Measurements from ENCODE around the gene MPIG6B. TPM values are rescaled to one million over a fixed set of nuclear protein-coding genes. Genes with fewer than 3 reads are reported as not detected.

The MPIG6B gene
- polyA plus RNA-seq, 3 donors: 0.09 to 0.75 (median 0.68) TPM

GRCh38 chr6:31750411-31751022, 27.3 kb downstream of the MPIG6B start:
- Histone ChIP-seq H3K4me2 (replicated peaks; ENCODE audit: extremely low read depth, low read length, poor library complexity, severe bottlenecking) (no peak overlapping the region), H3K4me3 (replicated peaks in 1 of 3; ENCODE audit: low read depth in 2 of 3, low read length in 3 of 3) (no peak overlapping the region), H2AFZ (ENCODE audit: insufficient read depth, low read depth, low read length, poor library complexity, severe bottlenecking) (no peak overlapping the region), H3K4me1 (ENCODE audit: control insufficient read depth in 1 of 2, insufficient read depth in 2 of 2, low read length in 2 of 2) (no peaks in the 10 kb centered on the region), H4K20me1 (ENCODE audit: insufficient read depth, low read length) (no peaks in the 10 kb centered on the region), H3K27ac (ENCODE audit: low read depth in 1 of 2, low read length in 2 of 2) (no peak overlapping the region), H3K27me3 (ENCODE audit: control insufficient read depth in 2 of 2, insufficient read depth in 2 of 2, low read length in 2 of 2) (no peaks in the 10 kb centered on the region), H3K36me3 (replicated peaks in 1 of 2; ENCODE audit: control insufficient read depth in 1 of 2, insufficient read depth in 2 of 2, low read length in 2 of 2) (peaks cover 2 to 15% of the 10 kb centered on the region in 2 donors), H3K9ac (ENCODE audit: insufficient read depth, low read length, poor library complexity, severe bottlenecking) (no peak overlapping the region), H3K79me2 (ENCODE audit: insufficient read depth, low read length) (no peaks in the 10 kb centered on the region), H3K9me3 (replicated peaks in 1 of 2; ENCODE audit: control insufficient read depth in 1 of 2, insufficient read depth in 1 of 2, low read length in 2 of 2) (no peaks in the 10 kb centered on the region)
- Mint-ChIP-seq H3K9me3 (no peaks in the 10 kb centered on the region), H3K4me1 (no peaks in the 10 kb centered on the region), H3K4me3 (no peak overlapping the region), H3K36me3 (peaks cover 12 to 20% of the 10 kb centered on the region in 2 donors), H3K27me3 (ENCODE audit: low read depth in 3 of 3) (no peaks in the 10 kb centered on the region), H3K27ac (peak overlapping the region in 1 of 7 donors; percentile 25)
- WGBS (ENCODE audit: insufficient coverage): 98% methylated on average over 6 of the region's 7 CpGs
- no peak for DNase-seq
- intact Hi-C loops (cut with micrococcal nuclease): no loop called here
- TF ChIP-seq CTCF (IDR thresholded peaks at IDR 0.05): no peak

- H3K27ac Mint-ChIP-seq: peak overlapping the region in 1 of 7 donors; percentile 31
- Histone ChIP-seq H3K4me2 (replicated peaks; ENCODE audit: extremely low read depth, low read length, poor library complexity, severe bottlenecking) (no peak overlapping the region), H2AFZ (ENCODE audit: insufficient read depth, low read depth, low read length, poor library complexity, severe bottlenecking) (no peak overlapping the region), H3K4me3 (replicated peaks in 1 of 3; ENCODE audit: low read depth in 2 of 3, low read length in 3 of 3) (no peak overlapping the region), H3K27ac (ENCODE audit: low read depth in 1 of 2, low read length in 2 of 2) (no peak overlapping the region), H3K9ac (ENCODE audit: insufficient read depth, low read length, poor library complexity, severe bottlenecking) (no peak overlapping the region), H4K20me1 (ENCODE audit: insufficient read depth, low read length) (no peaks in the 10 kb centered on the region), H3K4me1 (ENCODE audit: control insufficient read depth in 1 of 2, insufficient read depth in 2 of 2, low read length in 2 of 2) (no peaks in the 10 kb centered on the region), H3K9me3 (replicated peaks in 1 of 2; ENCODE audit: control insufficient read depth in 1 of 2, insufficient read depth in 1 of 2, low read length in 2 of 2) (no peaks in the 10 kb centered on the region), H3K79me2 (ENCODE audit: insufficient read depth, low read length) (no peaks in the 10 kb centered on the region), H3K36me3 (replicated peaks in 1 of 2; ENCODE audit: control insufficient read depth in 1 of 2, insufficient read depth in 2 of 2, low read length in 2 of 2) (peaks cover 2 to 6% of the 10 kb centered on the region in 2 donors), H3K27me3 (ENCODE audit: control insufficient read depth in 2 of 2, insufficient read depth in 2 of 2, low read length in 2 of 2) (no peaks in the 10 kb centered on the region)
- H3K4me3 Mint-ChIP-seq: no peak overlapping the region
- no peaks in the 10 kb centered on the region for H3K27me3 Mint-ChIP-seq (ENCODE audit: low read depth in 3 of 3)
- H3K9me3 Mint-ChIP-seq: no peaks in the 10 kb centered on the region
- DNase-seq: no peak
- no peak for TF ChIP-seq CTCF (IDR thresholded peaks at IDR 0.05)
- no peaks in the 10 kb centered on the region for H3K4me1 Mint-ChIP-seq
- WGBS (ENCODE audit: insufficient coverage): 88% methylated on average over 4 of the region's 8 CpGs
- intact Hi-C loops (cut with micrococcal nuclease): no loop called here
- peaks cover 6 to 8% of the 10 kb centered on the region in 2 donors for H3K36me3 Mint-ChIP-seq
These were observed 29.7 kb downstream of the MPIG6B start for GRCh38 chr6:31752739-31753319.
